GM11168 (cell line): ENCODE data around the gene SMG7.
"Not testable (repeated sequence)": the region's sequence is repeated elsewhere in the genome, so short reads cannot be mapped to it uniquely, and the experiment has no call there.

Source experiments
- in situ Hi-C: fragments of 300-500 bp; cut with MboI; formaldehyde crosslinking; loops from one replicate; pipeline ENCODE4 v1.12.0; 2022; ENCODE audit warnings: low sequenced_read_pairs; ENCODE audit not compliant: unreplicated experiment

Gene SMG7, protein sequence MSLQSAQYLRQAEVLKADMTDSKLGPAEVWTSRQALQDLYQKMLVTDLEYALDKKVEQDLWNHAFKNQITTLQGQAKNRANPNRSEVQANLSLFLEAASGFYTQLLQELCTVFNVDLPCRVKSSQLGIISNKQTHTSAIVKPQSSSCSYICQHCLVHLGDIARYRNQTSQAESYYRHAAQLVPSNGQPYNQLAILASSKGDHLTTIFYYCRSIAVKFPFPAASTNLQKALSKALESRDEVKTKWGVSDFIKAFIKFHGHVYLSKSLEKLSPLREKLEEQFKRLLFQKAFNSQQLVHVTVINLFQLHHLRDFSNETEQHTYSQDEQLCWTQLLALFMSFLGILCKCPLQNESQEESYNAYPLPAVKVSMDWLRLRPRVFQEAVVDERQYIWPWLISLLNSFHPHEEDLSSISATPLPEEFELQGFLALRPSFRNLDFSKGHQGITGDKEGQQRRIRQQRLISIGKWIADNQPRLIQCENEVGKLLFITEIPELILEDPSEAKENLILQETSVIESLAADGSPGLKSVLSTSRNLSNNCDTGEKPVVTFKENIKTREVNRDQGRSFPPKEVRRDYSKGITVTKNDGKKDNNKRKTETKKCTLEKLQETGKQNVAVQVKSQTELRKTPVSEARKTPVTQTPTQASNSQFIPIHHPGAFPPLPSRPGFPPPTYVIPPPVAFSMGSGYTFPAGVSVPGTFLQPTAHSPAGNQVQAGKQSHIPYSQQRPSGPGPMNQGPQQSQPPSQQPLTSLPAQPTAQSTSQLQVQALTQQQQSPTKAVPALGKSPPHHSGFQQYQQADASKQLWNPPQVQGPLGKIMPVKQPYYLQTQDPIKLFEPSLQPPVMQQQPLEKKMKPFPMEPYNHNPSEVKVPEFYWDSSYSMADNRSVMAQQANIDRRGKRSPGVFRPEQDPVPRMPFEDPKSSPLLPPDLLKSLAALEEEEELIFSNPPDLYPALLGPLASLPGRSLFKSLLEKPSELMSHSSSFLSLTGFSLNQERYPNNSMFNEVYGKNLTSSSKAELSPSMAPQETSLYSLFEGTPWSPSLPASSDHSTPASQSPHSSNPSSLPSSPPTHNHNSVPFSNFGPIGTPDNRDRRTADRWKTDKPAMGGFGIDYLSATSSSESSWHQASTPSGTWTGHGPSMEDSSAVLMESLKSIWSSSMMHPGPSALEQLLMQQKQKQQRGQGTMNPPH

DNA sequence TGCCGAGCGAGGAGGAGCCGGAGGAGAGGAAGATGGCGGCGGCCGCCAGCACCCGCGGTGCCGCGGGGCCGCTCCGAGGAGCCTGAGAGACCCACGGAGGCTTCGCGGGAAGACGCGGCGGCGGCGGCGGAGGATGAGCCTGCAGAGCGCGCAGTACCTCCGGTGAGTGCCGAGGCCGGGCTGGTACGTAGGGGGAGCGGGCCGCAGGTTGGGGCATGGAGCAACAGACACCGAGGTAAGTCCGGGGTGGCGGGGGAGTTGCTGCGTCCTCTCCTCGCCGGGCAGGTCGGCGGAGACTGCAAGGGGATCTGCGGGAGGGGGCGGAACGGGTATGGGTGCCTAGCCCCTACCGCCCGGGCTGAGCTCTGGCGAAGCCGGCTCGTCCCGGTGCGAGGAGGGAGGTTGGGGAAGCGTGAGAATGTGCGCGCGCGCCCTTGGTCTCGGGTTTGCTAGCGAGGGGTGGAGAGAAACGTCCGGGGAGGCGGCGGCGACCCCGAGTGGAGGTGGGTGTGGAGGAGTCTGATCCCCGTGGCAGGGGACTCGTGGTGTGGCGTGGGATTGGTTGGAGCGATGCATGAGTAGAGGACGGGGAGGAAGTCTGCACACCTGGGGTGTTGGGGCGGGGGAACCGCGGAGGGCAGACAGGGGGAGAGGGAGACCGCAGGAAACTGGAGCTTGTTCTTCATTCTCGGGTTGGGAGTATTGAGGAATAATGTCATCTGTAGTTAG is at the start of gene SMG7:
SMG7 (plus strand) TSS at position 12 of the 729 bp plus-strand sequence; CDS start at position 134, 122 bp downstream.
- in situ Hi-C loops: loop anchor here (5.0 kb wide), 1 partner anchor 150 kb away; no protein-coding TSS in a partner anchor

DNA sequence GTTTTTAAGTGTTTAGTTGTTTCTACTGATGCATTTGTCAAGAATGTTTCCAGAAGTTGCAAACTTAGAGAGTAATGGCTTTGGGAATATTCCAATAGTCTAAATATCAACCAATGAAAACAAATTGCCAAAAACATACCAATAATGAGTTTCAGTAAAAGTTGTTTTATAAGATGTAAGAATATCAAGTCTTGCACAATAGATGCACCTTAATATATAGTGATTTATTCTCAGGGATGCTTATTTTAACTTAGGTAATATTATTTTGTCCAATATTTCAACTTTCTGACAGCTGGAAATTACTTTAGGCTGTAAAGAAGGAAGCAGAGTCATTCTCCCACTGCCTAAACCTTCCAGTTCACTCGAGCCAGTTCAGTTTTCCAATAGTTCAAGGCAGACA is 48.8 kb upstream of the SMG7 start:
- in situ Hi-C loops: no loop called here

DNA sequence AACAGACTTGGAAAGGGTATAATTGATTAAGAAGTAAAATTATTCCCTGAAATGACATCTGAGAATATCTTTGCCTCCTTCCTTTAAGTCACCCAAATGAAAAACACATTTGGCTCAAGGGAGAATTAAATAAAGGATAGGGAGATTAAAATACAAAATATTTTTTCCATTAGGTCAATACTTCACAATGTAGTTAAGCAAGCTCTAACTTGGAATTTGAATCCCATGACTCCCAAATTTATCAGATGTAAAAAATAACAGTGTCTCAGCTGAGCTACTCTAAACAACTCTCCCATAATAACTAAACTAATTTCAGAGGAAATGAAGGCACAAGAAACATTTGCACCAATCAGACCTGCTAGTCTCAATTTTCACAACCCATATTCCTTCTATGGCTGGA is 47.6 kb upstream of the SMG7 start:
- in situ Hi-C loops: no loop called here

DNA sequence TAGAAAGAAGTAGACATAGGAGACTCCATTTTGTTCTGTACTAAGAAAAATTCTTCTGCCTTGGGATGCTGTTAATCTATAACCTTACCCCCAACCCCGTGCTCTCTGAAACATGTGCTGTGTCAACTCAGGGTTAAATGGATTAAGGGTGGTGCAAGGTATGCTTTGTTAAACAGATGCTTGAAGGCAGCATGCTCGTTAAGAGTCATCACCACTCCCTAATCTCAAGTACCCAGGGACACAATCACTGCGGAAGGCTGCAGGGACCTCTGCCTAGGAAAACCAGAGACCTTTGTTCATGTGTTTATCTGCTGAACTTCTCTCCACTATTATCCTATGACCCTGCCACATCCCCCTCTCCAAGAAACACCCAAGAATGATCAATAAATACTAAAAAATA is 44.7 kb upstream of the SMG7 start:
- in situ Hi-C loops: not testable (repeated sequence)

DNA sequence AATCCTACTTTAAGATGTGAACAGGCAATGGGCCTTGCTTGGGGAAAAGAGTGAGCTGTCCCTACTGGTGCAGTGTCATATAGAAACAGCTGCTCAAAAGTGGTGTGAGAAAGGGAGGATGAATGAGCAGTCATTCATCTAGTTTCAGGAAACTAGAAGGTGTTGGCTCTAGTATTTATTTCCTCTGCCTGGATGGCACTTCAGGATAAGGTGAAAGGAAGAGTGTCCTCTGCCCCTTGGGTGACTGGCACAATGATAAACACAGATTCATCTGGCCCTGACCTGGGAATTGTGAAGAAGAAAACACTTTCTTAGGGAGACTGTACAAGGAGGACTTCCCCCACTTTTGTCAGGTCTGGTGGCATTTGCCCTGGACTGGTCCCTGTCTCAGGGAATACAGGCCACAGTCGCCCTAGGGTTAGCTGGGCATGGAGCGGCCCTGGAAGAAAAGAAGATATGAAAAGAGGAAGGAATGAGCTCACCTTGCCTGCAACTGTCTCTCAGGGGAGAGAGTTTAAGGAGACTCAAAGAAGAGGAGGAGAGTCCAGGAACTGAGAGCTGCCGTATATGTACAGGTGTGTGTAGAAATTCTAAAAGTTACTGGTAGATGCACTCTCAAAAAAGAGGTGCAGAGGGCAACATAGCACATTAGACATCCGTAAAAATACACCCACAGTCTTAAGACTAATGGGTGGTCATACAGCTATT is 40.3 kb upstream of the SMG7 start:
- in situ Hi-C loops: no loop called here

DNA sequence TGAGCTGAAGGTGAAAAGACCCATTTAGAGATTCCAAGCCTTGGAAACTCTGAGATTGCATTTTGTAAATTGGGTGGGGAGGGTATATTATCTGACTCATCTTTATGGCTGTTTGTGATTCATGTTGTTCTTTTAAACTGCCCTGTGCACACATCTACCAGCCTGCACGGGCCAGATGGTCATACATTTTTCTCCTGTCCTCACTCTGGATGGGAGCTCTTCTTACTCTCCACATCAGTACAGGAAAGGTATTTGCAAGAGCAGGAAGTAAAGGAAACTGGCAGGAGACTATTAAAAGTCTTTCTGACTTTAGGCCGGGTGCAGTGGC is 39.8 kb upstream of the SMG7 start:
- in situ Hi-C loops: no loop called here

DNA sequence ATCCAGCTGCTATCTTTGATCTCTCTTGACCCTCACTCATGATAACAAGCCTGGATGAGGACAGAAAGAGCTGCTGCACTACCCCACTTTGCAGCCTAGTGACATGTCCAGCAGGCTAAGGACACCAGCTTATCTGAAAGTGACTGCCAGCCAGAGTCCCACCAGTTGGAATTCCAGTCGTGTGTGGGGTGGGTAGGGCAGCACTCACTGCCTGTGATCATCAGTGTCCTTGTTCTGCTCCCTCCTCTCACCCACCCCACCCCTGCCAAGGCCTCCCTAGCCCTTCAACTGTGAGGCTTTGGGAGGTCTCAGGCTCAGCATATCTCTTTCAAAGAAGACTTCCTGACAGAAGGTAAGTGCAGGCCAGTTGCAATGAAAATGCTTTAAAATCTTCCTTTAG is 38.6 kb upstream of the SMG7 start:
- in situ Hi-C loops: no loop called here

DNA sequence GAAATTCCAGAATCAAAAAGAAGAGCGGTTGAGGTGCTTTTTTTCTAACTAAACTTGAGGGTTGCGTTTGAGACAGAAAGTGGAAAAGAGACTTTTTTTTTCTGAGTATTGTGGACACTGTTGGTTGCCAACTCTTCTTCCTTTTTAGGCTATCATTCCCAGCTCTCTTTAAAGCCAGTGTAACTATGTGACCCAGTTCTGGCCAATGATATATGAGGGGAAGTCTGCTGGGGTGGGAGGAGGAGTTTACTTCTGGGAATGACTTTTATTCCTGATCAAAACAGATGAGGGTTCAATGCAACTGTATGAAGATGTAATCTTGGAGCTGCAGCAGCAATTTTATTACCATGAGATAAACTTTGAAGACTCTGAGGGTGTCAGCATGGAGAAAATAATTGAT is 36.8 kb upstream of the SMG7 start:
- in situ Hi-C loops: no loop called here

DNA sequence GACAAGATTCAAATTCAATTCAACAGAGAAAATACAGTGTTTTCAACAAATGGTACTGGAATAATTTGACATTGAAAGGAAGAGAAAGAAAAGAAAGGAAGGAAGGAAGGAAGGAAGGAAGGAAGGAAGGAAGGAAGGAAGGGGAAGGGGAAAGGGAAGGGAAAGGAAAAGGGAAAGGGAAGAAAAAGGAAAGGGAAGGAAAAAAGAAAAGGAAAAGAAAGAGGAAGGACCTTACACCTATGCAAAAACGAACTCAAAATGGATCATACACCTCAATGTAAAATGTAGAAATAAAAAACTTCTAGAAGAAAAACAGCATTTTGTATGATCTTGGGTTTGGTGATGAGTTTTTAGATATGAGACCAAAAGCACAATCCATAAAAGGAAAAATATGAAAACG is 34.2 kb upstream of the SMG7 start:
- in situ Hi-C loops: no loop called here

DNA sequence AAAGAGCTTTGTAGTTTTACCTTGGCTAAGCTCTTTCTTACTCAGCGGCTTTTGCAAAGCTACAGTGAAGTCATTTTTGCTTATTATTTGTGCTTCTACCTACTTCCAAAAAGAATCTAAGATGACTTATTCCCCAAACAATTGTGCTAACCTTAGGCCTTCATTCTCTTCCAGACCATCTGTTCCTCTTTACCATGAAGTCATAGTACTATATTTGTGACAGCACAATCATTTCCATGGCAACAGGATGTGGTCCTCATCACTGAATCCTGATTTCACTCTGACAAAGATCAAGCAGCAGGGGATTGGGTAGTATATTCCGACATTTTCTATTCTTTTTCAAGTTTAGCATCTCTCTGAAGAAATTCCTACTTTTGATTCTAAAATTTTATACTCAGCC is 29.3 kb upstream of the SMG7 start:
- in situ Hi-C loops: no loop called here

DNA sequence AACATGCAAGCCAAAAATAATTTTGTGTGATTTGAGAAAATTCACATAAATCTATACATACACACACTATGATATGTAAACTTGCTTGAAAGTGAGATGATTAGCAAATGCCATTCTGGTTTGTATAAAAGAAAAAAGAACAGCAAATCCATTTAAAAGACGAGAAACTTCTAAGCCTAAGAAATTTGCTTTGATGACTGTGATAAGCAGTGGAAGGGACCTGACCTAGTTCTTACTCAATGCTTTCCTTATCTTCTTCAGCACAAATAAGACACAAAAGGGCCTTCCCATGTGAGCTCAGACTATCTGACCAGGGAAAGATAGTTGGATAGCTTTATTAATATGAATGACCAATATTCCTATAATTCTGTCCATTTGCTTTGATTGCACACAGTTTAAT is 28.8 kb upstream of the SMG7 start:
- in situ Hi-C loops: no loop called here

DNA sequence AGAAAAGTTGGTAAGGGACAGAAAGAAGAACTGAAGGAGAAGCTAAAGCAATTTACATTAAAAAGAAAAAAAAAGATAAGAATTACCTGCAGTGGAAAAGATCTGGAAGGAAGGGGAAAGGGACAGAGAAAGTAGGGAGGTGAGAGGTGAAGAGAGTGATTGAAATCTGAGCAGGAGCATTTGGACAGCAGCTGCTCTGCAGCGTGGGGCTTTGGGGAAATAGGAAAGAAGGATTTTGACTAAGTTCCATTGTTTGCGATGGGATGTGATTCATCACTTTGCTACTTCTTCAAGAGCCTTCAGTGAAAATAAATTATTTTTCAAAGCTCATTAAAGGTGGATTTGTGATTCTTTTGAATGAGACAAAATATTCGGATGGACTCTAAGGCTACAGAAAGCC is 28.1 kb upstream of the SMG7 start:
- in situ Hi-C loops: no loop called here

DNA sequence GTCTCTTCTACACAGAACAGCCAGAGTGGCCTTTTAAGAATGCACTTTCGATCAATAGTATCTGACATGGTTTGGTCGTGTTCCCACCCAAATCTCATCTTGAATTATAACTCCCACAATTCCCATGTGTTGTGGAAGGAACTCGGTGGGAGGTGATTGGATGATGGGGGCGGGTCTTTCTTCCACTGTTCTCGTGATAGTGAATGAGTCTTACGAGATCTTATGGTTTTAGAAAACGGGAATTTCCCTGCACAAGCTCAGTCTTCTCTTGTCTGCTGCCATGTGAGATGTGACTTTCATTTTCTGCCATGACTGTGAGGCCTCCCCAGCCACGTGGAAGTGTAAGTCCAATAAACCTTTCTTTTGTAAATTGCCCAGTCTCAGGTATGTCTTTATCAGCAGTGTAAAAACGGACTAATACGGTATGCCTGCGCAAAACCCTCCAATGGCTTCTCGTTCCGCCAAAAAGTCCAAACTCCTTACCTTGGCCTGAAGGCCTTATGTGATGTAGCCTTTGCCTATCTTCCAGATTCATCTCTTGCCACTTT is 23.0 kb upstream of the SMG7 start:
- in situ Hi-C loops: no loop called here

DNA sequence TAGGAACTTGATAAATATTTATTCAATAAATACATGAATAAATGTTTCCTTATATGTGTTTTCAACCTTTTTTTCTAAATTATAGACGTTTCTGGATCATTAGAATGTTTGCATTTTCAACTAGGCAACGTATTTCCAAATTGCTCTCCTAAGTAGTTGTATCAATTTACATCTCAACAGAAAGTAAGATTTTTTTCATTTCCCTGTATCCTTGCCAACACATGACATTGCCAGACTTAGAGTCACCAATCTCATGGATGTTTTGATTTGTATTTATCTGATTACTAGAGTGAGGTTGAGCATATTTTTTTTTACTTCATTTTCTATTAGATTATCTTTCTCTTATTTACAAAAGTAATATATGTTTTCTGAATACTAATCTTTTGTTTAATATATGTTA is 22.2 kb upstream of the SMG7 start:
- in situ Hi-C loops: no loop called here

DNA sequence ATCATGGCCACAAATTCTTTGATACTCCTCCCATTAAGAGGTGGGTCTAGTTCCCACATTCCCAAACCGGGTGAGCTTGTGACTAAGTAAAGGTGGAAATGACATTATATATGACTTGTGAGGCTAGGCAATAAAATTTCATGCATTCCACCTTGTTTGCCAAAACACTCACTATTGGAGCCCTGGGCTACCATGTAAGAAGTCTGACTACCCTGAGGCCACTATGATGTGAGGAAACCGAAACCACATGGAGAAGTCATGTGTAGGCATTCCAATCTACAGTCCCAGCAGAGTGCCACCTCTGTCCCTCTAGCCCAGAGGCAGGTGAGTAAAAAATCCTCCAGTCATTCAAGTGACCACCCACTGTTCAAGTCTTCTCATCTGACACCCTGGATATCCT is 17.9 kb upstream of the SMG7 start:
- in situ Hi-C loops: no loop called here

DNA sequence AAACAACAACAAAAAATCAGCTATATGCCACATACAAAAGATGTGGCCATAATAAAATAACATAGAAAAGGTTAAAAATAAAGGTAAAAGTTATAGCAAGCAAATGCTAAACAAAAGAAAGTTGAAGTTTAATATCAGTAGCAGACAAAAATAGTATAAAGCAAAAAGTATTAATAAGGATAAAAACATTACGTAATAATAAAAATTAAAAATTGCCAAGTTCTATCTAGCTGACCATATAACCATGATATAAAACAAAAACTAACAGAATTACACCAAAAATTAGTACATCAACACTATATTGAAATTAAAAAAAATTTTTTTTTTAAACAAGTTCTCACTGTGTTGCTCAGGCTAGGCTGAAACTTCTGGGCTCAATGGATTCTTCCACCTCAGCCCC is 15.5 kb upstream of the SMG7 start:
- in situ Hi-C loops: no loop called here

DNA sequence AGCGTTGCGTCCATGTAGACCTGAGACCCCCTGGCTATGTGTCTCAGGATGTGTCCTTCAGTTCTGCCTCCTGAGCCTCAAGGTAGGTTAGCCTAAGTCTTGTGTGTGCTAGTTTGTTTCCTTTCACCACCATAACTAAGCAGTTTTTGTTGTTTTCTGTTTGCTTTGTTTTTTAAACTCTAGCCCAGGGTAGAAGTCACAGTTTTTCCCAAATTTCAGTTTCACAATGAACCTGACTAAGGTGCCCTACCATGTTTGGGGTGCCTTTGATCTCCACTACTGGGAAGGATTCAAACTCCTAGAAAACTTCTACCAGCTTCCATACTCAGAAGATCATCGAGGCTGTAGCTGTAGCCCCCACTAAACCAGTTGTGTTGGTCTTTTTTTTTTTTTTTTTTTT is 14.8 kb upstream of the SMG7 start:
- in situ Hi-C loops: no loop called here

DNA sequence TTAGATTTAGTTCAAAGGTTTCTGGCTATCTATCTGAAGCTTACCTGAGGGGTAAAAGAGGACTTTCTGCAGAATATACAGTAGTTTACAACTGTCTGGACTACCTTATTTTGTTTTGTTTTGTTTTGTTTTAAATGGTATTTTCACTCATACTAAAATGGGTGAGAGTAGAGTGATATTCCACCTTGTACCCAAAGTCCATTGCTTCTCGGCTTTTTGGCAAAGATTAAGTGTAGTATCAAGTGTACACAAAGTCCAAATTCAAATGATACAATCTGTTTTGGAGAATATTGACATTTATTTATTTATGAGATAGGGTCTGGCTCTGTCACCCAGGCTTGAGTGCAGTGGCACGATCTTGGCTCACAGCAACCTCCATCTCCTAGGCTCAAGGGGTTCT is 11.7 kb upstream of the SMG7 start:
- in situ Hi-C loops: no loop called here

DNA sequence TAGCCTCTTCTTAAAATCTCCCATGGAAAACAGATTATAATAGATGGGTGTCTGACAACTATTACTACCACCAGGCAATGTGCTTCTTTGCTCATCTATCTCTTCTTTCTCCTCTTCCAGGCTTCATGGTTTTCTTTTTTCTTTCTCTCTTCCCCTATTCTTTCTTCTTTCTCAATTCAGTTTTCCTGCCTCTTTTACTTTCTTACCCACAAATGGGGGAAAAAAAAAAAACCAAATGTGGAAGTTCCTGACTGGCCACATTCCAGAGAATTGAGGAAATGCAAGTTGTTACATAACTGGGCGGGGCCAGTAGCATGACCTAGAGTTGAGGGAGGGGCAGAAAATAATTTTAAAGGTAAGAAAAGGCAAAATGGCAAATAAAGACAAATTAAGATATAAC is 10.9 kb upstream of the SMG7 start:
- in situ Hi-C loops: no loop called here
